ENCODE results near the gene IFI44L.

The IFI44L gene

GRCh38 chr1:78619803-78620579 is at the start of gene IFI44L:
TSS of gene IFI44L (plus strand) at chr1:78620448. CDS start at chr1:78627916, 7,468 bp downstream.
- peak; percentile 36 to 69 (median 65) for DNase-seq (ENCODE audit: low read depth in 3 of 3)

GRCh38 chr1:78570539-78570938 is 49.7 kb upstream of the IFI44L start:
- DNase-seq (ENCODE audit: low read depth in 3 of 3), result no peak

- no peak for DNase-seq (ENCODE audit: low read depth in 3 of 3)
These were observed 42.8 kb upstream of the IFI44L start for GRCh38 chr1:78577257-78578100.

GRCh38 chr1:78586572-78586971 is 33.7 kb upstream of the IFI44L start:
- no peak for DNase-seq (ENCODE audit: low read depth in 3 of 3)

- no peak for DNase-seq (ENCODE audit: low read depth in 3 of 3)
These were observed 33.0 kb upstream of the IFI44L start for GRCh38 chr1:78587211-78587610.

- DNase-seq (ENCODE audit: low read depth in 3 of 3), result no peak
These were observed 28.3 kb upstream of the IFI44L start for GRCh38 chr1:78591971-78592370.

GRCh38 chr1:78599294-78599693 is 21.0 kb upstream of the IFI44L start:
- DNase-seq (ENCODE audit: low read depth in 3 of 3), result no peak

- no peak for DNase-seq (ENCODE audit: low read depth in 3 of 3)
These were observed 19.2 kb upstream of the IFI44L start for GRCh38 chr1:78601068-78601467.

GRCh38 chr1:78603206-78603605 is 17.0 kb upstream of the IFI44L start:
- no peak for DNase-seq (ENCODE audit: low read depth in 3 of 3)

- no peak for DNase-seq (ENCODE audit: low read depth in 3 of 3)
These were observed 15.6 kb upstream of the IFI44L start for GRCh38 chr1:78604643-78605042.

GRCh38 chr1:78606274-78606673 is 14.0 kb upstream of the IFI44L start:
- DNase-seq (ENCODE audit: low read depth in 3 of 3), result no peak

GRCh38 chr1:78607334-78607927 is 12.8 kb upstream of the IFI44L start:
- DNase-seq (ENCODE audit: low read depth in 3 of 3), result no peak

- DNase-seq (ENCODE audit: low read depth in 3 of 3), result no peak
These were observed 12.3 kb upstream of the IFI44L start for GRCh38 chr1:78607944-78608343.

GRCh38 chr1:78617615-78618026 is 2.6 kb upstream of the IFI44L start:
- peak in 2 of 3 experiments; percentile 5 to 48 for DNase-seq (ENCODE audit: low read depth in 3 of 3)

GRCh38 chr1:78619032-78619431 is 1.2 kb upstream of the IFI44L start:
- no peak for DNase-seq (ENCODE audit: low read depth in 3 of 3)

- no peak for DNase-seq (ENCODE audit: low read depth in 3 of 3)
These were observed 824 bp upstream of the IFI44L start for GRCh38 chr1:78619446-78619802.

- DNase-seq (ENCODE audit: low read depth in 3 of 3), result no peak
These were observed 418 bp downstream of the IFI44L start for GRCh38 chr1:78620666-78621065.

- no peak for DNase-seq (ENCODE audit: low read depth in 3 of 3)
These were observed 2.3 kb downstream of the IFI44L start for GRCh38 chr1:78622548-78622947.

GRCh38 chr1:78624035-78624434 is 3.8 kb downstream of the IFI44L start:
- no peak for DNase-seq (ENCODE audit: low read depth in 3 of 3)

GRCh38 chr1:78627321-78627720 is 7.1 kb downstream of the IFI44L start:
- DNase-seq (ENCODE audit: low read depth in 3 of 3), result no peak

GRCh38 chr1:78630600-78630999 is 10.4 kb downstream of the IFI44L start:
- no peak for DNase-seq (ENCODE audit: low read depth in 3 of 3)

- no peak for DNase-seq (ENCODE audit: low read depth in 3 of 3)
These were observed 13.0 kb downstream of the IFI44L start for GRCh38 chr1:78633209-78633608.

- no peak for DNase-seq (ENCODE audit: low read depth in 3 of 3)
These were observed 20.2 kb downstream of the IFI44L start for GRCh38 chr1:78640462-78640861.

Data from stimulated activated CD4-positive, alpha-beta T cell treated with anti-CD3 and anti-CD28 coated beads, TNF-alpha, amount 100 ng/mL, for 4 hours (primary cell).